HEK293 (cell line): ENCODE results near the gene BCL11A.
A peak's percentile ranks its signal among the peaks of the same experiment; 100 is the strongest.

ENCODE experiments used
- CTCF ChIA-PET: fragments of 350-600 bp; formaldehyde crosslinking; extraction: SDS; loops from one replicate; lab custom pipeline; 2021; ENCODE audit warnings: antibody characterized with exemption; lab: Yijun Ruan, JAX
- POLR2A ChIA-PET: fragments of 300-600 bp; formaldehyde crosslinking; extraction: SDS; loops from one replicate; lab custom pipeline; 2020; ENCODE audit warnings: antibody characterized with exemption, inconsistent platforms; lab: Yijun Ruan, JAX
- H3K27ac ChIP-seq: fragments of 200-500 bp; sonication (Bioruptor generic); 2 replicates; pipeline ENCODE4 v1.5.1; 2014; ENCODE audit warnings: low read depth, low read length, control low read depth, inconsistent platforms; ENCODE audit errors: extremely low read depth
- H3K36me3 ChIP-seq, 2 experiments: fragments of 200-500 bp in 1 of 2; sonication (Bioruptor generic) in 1 of 2; 1 replicate in 1 of 2; 2 replicates in 1 of 2; pipeline ENCODE4 v1.5.1; 2014 to 2017; ENCODE audit warnings: inconsistent platforms in 2 of 2, low read length in 2 of 2; ENCODE audit not compliant: control insufficient read depth in 2 of 2, insufficient read depth in 1 of 2
- H3K4me1 ChIP-seq: fragments of 200-500 bp; sonication (Bioruptor generic); 2 replicates; pipeline ENCODE4 v1.5.1; 2014; ENCODE audit warnings: mild to moderate bottlenecking, low read length, inconsistent platforms; ENCODE audit not compliant: control insufficient read depth, insufficient read depth
- H3K4me3 ChIP-seq: 2 replicates; pipeline ENCODE4 v1.5.1; 2011; ENCODE audit warnings: low read depth, mild to moderate bottlenecking, control low read depth, low read length, moderate library complexity
- H3K9me3 ChIP-seq: fragments of 200-500 bp; sonication (Bioruptor generic); 2 replicates; pipeline ENCODE4 v1.5.1; 2014; ENCODE audit warnings: low read depth, low read length, inconsistent platforms; ENCODE audit not compliant: control insufficient read depth, insufficient read depth
- GLI2 ChIP-seq: fragments of 450-650 bp; formaldehyde crosslinking; IDR thresholded peaks from 2 replicates; pipeline ENCODE4; 2017; ENCODE audit warnings: missing biosample characterization, missing genetic modification characterization, low read depth, borderline replicate concordance
- GLI4 ChIP-seq: fragments of 450-650 bp; formaldehyde crosslinking; IDR thresholded peaks from 2 replicates; pipeline ENCODE4 v1.5.1; 2016; ENCODE audit warnings: missing biosample characterization, missing genetic modification characterization
- GLIS1 ChIP-seq: fragments of 450-650 bp; formaldehyde crosslinking; IDR thresholded peaks from 2 replicates; pipeline ENCODE4 v1.5.1; 2016; ENCODE audit warnings: missing biosample characterization, missing genetic modification characterization
- SP2 ChIP-seq: fragments of 450-650 bp; formaldehyde crosslinking; IDR thresholded peaks from 2 replicates; pipeline ENCODE4 v1.5.1; 2016; ENCODE audit warnings: missing biosample characterization, missing genetic modification characterization
- TCF7L2 ChIP-seq: IDR thresholded peaks from 2 replicates; pipeline ENCODE4 v1.6.1; 2011; ENCODE audit warnings: low read depth, mild to moderate bottlenecking, inconsistent platforms, low read length, moderate library complexity, borderline replicate concordance
- YY1 ChIP-seq: fragments of 450-650 bp; formaldehyde crosslinking; IDR thresholded peaks from 2 replicates; pipeline ENCODE4 v1.5.1; 2018; ENCODE audit warnings: missing biosample characterization, missing genetic modification characterization
- ZFP41 ChIP-seq: fragments of 450-650 bp; formaldehyde crosslinking; IDR thresholded peaks from 2 replicates; pipeline ENCODE4 v1.5.1; 2016; ENCODE audit warnings: missing biosample characterization, missing genetic modification characterization, borderline replicate concordance
- ZNF169 ChIP-seq: fragments of 450-650 bp; formaldehyde crosslinking; IDR thresholded peaks from 2 replicates; pipeline ENCODE4 v1.5.1; 2016; ENCODE audit warnings: missing biosample characterization, missing genetic modification characterization
- ZNF292 ChIP-seq: fragments of 450-650 bp; formaldehyde crosslinking; IDR thresholded peaks from 2 replicates; pipeline ENCODE4 v1.5.1; 2016; ENCODE audit warnings: low read depth, missing biosample characterization, missing genetic modification characterization, borderline replicate concordance
- ZNF324 ChIP-seq: fragments of 450-650 bp; formaldehyde crosslinking; IDR thresholded peaks from 2 replicates; pipeline ENCODE4 v1.5.1; 2016; ENCODE audit warnings: missing biosample characterization, missing genetic modification characterization
- ZNF558 ChIP-seq: fragments of 450-650 bp; formaldehyde crosslinking; IDR thresholded peaks from 2 replicates; pipeline ENCODE4 v1.5.1; 2016; ENCODE audit warnings: missing biosample characterization, missing genetic modification characterization
- ZNF560 ChIP-seq: fragments of 450-650 bp; formaldehyde crosslinking; IDR thresholded peaks from 2 replicates; pipeline ENCODE4 v1.5.1; 2017; ENCODE audit warnings: missing biosample characterization, missing genetic modification characterization, borderline replicate concordance
- ZNF621 ChIP-seq: fragments of 450-650 bp; formaldehyde crosslinking; IDR thresholded peaks from 2 replicates; pipeline ENCODE4 v1.5.1; 2017; ENCODE audit warnings: missing biosample characterization, missing genetic modification characterization
- ZNF626 ChIP-seq: fragments of 450-650 bp; sonication (Bioruptor Pico); formaldehyde crosslinking; IDR thresholded peaks from 2 replicates; pipeline ENCODE4 v1.5.1; 2018; ENCODE audit warnings: missing biosample characterization, missing genetic modification characterization, inconsistent platforms
- ZNF629 ChIP-seq: fragments of 450-650 bp; formaldehyde crosslinking; IDR thresholded peaks from 2 replicates; pipeline ENCODE4 v1.5.1; 2017; ENCODE audit warnings: missing biosample characterization, missing genetic modification characterization
- ZNF645 ChIP-seq: fragments of 450-650 bp; formaldehyde crosslinking; IDR thresholded peaks from 2 replicates; pipeline ENCODE4; 2016; ENCODE audit warnings: missing biosample characterization, missing genetic modification characterization
- ZNF660 ChIP-seq: fragments of 450-650 bp; IDR thresholded peaks from 2 replicates; pipeline ENCODE4 v1.5.1; 2018; ENCODE audit warnings: missing biosample characterization, mild to moderate bottlenecking, missing genetic modification characterization
- ZNF677 ChIP-seq: fragments of 450-650 bp; IDR thresholded peaks from 2 replicates; pipeline ENCODE4 v1.5.0; 2018; ENCODE audit warnings: missing biosample characterization, mild to moderate bottlenecking, missing genetic modification characterization, moderate library complexity
- TF ChIP-seq, protein P1 (sequence below): fragments of 450-650 bp; formaldehyde crosslinking; IDR thresholded peaks from 2 replicates; pipeline ENCODE4 v1.5.1; 2017; ENCODE audit warnings: missing biosample characterization, missing genetic modification characterization
- TF ChIP-seq, protein P2 (sequence below): fragments of 450-650 bp; formaldehyde crosslinking; IDR thresholded peaks from 2 replicates; pipeline ENCODE4 v1.5.1; 2016; ENCODE audit warnings: missing biosample characterization, missing genetic modification characterization
- TF ChIP-seq, protein P3 (sequence below): fragments of 450-650 bp; formaldehyde crosslinking; IDR thresholded peaks from 2 replicates; pipeline ENCODE4 v1.5.1; 2017; ENCODE audit warnings: missing biosample characterization, missing genetic modification characterization

Gene BCL11A

DNA sequence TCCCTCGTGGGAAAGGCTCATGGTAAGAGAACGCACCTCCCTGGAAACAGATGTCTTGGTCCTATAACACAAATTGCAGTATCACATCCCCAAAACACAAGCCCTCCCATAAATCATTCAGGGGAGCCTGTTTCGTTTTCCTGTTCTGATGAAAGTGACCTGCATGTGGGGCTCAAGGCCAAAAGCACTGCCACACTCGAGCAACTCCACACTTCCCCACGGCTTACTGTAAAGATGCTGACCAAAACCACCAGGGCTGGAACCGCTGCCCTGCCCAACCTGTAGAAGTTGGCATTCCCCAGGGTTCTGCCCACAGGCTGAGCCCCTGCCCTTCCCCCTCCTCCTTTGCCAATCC, 139.7 kb downstream of the BCL11A start (continued):
- TF ChIP-seq, protein P1, sequence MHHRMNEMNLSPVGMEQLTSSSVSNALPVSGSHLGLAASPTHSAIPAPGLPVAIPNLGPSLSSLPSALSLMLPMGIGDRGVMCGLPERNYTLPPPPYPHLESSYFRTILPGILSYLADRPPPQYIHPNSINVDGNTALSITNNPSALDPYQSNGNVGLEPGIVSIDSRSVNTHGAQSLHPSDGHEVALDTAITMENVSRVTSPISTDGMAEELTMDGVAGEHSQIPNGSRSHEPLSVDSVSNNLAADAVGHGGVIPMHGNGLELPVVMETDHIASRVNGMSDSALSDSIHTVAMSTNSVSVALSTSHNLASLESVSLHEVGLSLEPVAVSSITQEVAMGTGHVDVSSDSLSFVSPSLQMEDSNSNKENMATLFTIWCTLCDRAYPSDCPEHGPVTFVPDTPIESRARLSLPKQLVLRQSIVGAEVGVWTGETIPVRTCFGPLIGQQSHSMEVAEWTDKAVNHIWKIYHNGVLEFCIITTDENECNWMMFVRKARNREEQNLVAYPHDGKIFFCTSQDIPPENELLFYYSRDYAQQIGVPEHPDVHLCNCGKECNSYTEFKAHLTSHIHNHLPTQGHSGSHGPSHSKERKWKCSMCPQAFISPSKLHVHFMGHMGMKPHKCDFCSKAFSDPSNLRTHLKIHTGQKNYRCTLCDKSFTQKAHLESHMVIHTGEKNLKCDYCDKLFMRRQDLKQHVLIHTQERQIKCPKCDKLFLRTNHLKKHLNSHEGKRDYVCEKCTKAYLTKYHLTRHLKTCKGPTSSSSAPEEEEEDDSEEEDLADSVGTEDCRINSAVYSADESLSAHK = no peak
- TF ChIP-seq, protein P2, sequence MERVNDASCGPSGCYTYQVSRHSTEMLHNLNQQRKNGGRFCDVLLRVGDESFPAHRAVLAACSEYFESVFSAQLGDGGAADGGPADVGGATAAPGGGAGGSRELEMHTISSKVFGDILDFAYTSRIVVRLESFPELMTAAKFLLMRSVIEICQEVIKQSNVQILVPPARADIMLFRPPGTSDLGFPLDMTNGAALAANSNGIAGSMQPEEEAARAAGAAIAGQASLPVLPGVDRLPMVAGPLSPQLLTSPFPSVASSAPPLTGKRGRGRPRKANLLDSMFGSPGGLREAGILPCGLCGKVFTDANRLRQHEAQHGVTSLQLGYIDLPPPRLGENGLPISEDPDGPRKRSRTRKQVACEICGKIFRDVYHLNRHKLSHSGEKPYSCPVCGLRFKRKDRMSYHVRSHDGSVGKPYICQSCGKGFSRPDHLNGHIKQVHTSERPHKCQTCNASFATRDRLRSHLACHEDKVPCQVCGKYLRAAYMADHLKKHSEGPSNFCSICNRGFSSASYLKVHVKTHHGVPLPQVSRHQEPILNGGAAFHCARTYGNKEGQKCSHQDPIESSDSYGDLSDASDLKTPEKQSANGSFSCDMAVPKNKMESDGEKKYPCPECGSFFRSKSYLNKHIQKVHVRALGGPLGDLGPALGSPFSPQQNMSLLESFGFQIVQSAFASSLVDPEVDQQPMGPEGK (tag by site-specific recombination) = no peak
- no peak for TF ChIP-seq ZNF324 (tag by site-specific recombination)
- TF ChIP-seq ZNF660 (tag by site-specific recombination) = no peak
- TF ChIP-seq ZNF560 = no peak
- TF ChIP-seq ZNF645 (tag by site-specific recombination) = no peak
- TF ChIP-seq, protein P3, sequence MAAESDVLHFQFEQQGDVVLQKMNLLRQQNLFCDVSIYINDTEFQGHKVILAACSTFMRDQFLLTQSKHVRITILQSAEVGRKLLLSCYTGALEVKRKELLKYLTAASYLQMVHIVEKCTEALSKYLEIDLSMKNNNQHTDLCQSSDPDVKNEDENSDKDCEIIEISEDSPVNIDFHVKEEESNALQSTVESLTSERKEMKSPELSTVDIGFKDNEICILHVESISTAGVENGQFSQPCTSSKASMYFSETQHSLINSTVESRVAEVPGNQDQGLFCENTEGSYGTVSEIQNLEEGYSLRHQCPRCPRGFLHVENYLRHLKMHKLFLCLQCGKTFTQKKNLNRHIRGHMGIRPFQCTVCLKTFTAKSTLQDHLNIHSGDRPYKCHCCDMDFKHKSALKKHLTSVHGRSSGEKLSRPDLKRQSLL (tag by site-specific recombination) = no peak

DNA sequence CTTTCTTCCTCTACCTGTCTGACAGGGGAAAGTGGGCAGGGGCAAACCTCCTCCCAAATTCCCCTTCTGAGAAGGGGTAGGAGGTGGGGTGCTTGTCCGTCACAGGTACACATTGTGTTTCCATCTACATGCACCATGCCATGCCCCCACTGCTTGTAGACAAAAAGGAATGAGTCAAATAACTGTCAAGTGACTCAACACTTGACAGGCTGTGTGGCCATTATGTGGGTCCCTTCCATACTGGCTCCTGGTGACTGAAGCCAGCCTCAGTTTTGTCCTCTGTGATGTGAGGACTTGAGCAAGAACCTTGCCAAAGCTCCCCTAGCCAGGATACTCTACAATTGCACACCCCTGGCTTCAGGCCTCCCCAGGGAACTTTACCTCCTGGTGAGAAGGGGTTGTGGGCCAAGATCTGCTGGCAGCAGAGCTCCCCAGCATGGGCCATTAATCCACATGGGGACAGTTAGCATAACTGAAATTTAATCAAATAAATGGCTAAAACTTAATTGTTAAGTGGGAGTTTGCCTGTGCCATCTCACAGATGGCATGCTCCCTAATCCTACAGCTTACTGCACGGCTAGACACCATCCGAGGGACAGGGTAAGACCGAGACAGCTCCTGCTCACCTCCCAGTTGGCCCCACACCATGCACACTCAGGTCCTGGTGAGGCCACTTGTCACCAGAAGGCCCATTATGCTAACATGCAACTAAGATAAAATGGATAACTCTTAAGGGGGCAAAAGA, 140.2 kb downstream of the BCL11A start:
- TF ChIP-seq GLIS1 (tag by site-specific recombination) = peak; percentile 85
- no peak for TF ChIP-seq ZNF629 (tag by site-specific recombination)
- TF ChIP-seq ZNF169 (tag by site-specific recombination) = no peak
- no peak for TF ChIP-seq GLI4 (tag by site-specific recombination)
- POLR2A ChIA-PET = no interaction called here
- H3K36me3 ChIP-seq = no peaks in the 10 kb centered on the region
- H3K9me3 ChIP-seq = no peaks in the 10 kb centered on the region
- H3K4me3 ChIP-seq = no peak overlapping the region
- CTCF ChIA-PET = interaction anchor here (0.7 kb wide), 1 partner anchor 984 kb away, joined by 3 read pairs; no protein-coding TSS in a partner anchor
- no peak overlapping the region for H3K27ac ChIP-seq
- H3K4me1 ChIP-seq = no peaks in the 10 kb centered on the region

DNA sequence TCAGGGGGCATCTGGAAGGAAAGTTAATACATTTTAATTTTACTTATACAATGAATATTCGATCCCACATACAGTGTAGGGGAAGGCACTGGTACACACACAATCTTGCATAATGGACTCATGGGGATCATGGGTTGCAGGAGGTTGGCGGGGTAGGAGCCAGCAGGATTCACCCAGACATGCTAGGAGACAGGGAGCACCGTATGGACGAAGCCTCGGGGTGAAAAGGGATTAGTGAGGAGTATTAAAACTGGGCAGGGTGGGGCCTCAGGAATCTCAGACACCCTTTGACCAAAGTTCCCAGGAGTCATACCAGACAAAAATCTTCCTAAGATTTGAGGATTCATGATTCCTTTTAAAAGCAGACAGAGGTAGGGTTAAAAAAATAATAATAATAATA, 140.8 kb downstream of the BCL11A start:
- no peaks in the 10 kb centered on the region for H3K9me3 ChIP-seq
- CTCF ChIA-PET = interaction anchor here (0.6 to 0.7 kb wide), 2 partner anchors 150 to 983 kb away, joined by 3 read pairs; no protein-coding TSS in a partner anchor
- POLR2A ChIA-PET = no interaction called here
- H3K27ac ChIP-seq = no peak overlapping the region
- H3K4me1 ChIP-seq = no peaks in the 10 kb centered on the region
- H3K36me3 ChIP-seq = no peaks in the 10 kb centered on the region
- H3K4me3 ChIP-seq = no peak overlapping the region
- no peak for TF ChIP-seq SP2 (tag by site-specific recombination)
- no peak for TF ChIP-seq TCF7L2
- TF ChIP-seq ZNF292 (tag by site-specific recombination) = no peak
- no peak for TF ChIP-seq ZNF621 (tag by site-specific recombination)
- TF ChIP-seq YY1 (tag by site-specific recombination) = no peak
- TF ChIP-seq GLI2 (tag by site-specific recombination) = no peak
- no peak for TF ChIP-seq ZNF677
- no peak for TF ChIP-seq ZNF558
- no peak for TF ChIP-seq ZFP41 (tag by site-specific recombination)
- no peak for TF ChIP-seq ZNF626 (tag by site-specific recombination)
